Measurements from ENCODE around the gene WASL. TPM values are rescaled to one million over a fixed set of nuclear protein-coding genes. Genes with fewer than 3 reads are reported as not detected.
"Not testable (repeated sequence)": the region's sequence is repeated elsewhere in the genome, so short reads cannot be mapped to it uniquely, and the experiment has no call there.

WASL gene
- total RNA-seq, 1 donor from 2014 or later = 6.4 TPM

DNA sequence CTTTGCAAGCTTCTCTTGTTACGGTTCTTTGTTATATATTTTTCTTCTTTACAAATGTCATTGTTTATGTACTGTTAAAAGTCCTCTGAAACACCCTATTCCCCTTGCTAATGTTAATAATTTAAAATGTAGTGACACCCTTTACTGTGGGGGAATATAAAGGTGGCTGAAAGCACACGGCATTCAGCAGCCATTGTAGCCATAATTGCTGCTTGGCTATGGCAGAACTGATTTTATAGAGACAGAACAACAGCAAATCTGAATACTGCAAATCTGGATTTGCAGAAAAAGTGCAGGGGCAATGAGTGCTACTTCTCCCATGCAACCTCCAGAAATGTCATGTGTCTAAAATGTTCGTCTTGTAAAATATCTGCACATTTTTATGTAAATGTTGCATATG, 3.7 kb upstream of the WASL start:
- Mint-ChIP-seq H3K36me3 (ENCODE audit: low read depth) (no peaks in the 10 kb centered on the region), H3K4me3 (no peak overlapping the region), H3K27ac (no peak overlapping the region), H3K27me3 (peaks cover 8% of the 10 kb centered on the region), H3K4me1 (peaks cover 26% of the 10 kb centered on the region), H3K9me3 (no peaks in the 10 kb centered on the region)
- intact Hi-C loops (cut with micrococcal nuclease) = no loop called here
- no peak for DNase-seq

DNA sequence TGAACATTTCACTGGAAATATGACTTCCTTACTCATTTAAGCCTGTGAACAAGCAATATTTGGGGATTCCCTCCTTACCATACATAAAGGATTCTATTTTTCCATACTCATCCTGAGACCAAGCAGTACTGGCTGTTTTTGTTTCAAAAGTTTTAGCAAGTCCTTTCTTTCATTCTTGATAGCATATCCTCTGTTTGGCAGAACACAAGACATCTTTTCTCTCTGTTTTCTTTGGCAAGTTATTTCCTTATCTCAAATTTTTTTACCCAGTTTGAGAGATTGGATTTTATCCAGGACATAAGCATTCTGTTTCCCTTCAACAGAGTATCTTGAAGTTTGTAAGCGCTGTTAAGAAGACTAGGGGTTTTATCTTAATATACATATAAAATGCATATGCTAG, 3.0 kb upstream of the WASL start:
- no peak overlapping the region for H3K4me3 Mint-ChIP-seq
- no peaks in the 10 kb centered on the region for H3K36me3 Mint-ChIP-seq (ENCODE audit: low read depth)
- intact Hi-C loops (cut with micrococcal nuclease) = no loop called here
- no peak overlapping the region for H3K27ac Mint-ChIP-seq
- no peak for DNase-seq
- peaks cover 32% of the 10 kb centered on the region for H3K4me1 Mint-ChIP-seq
- peaks cover 8% of the 10 kb centered on the region for H3K27me3 Mint-ChIP-seq
- H3K9me3 Mint-ChIP-seq = no peaks in the 10 kb centered on the region

DNA sequence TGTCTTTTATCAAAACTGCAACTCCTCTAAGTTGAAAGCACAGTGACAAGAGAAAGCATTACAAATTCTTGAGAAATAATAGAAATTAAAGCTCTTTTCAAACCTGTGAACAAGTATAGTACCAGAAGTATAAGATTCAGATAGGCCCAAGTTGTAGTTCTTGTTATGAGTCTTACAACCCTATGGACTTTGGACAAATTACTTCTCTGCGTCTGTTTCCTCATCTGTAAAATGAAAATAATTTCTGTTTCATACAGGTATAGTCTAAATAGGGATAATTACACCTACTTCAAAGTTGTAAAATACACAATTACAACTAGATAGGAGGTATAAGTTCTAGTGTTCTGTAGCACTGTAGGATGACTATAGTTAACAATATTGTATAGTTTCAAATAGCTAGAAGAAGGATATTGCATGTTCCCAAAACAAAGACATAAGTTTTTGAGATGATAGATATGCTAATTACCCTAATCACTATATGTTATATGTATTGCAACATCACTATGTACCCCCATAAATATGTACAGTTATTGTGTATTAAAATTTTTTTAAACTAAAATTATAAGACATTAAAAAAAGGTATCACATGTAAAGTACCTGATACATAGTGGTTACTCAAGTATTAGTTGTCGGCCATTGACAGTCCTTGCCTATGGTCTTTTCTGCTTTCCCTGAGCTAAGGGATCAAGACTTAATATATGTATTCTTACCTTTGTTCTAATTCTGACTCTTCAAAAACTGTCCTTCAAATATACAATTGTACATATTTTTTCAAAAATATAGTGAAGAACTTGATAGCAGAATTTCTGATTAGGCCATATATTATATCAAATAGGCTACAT, 1.8 kb upstream of the WASL start:
- Mint-ChIP-seq H3K4me1 (peaks cover 43% of the 10 kb centered on the region), H3K9me3 (no peaks in the 10 kb centered on the region), H3K27ac (no peak overlapping the region), H3K4me3 (no peak overlapping the region), H3K27me3 (peaks cover 8% of the 10 kb centered on the region), H3K36me3 (ENCODE audit: low read depth) (no peaks in the 10 kb centered on the region)
- intact Hi-C loops (cut with micrococcal nuclease) = no loop called here
- no peak for DNase-seq

DNA sequence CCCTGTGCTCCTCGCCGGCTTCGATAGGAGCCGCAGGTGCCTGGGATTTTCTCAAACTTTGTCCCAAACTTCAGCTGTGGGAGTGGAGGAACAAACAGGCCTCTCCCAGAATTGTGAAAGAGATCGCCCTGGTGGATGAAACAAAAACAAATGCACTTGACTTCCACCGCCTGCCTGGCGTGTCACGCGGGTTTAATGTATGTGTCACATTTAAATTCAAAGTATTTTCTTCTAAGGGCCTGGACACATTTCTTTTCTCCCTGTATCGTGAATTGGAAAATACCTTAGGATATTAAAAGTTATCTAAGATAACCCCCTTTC, 694 bp upstream of the WASL start:
- peaks cover 8% of the 10 kb centered on the region for H3K27me3 Mint-ChIP-seq
- H3K36me3 Mint-ChIP-seq (ENCODE audit: low read depth) = peaks cover 4% of the 10 kb centered on the region
- H3K4me3 Mint-ChIP-seq = peak overlapping the region; percentile 89
- no peak for DNase-seq
- H3K4me1 Mint-ChIP-seq = peaks cover 42% of the 10 kb centered on the region
- no peaks in the 10 kb centered on the region for H3K9me3 Mint-ChIP-seq
- peak overlapping the region; percentile 91 for H3K27ac Mint-ChIP-seq
- intact Hi-C loops (cut with micrococcal nuclease) = loop anchor here (1.0 to 5.0 kb wide), 4 partner anchors 75 to 1178 kb away; partner anchors contain the start of genes IQUB, NDUFA5 and POT1

DNA sequence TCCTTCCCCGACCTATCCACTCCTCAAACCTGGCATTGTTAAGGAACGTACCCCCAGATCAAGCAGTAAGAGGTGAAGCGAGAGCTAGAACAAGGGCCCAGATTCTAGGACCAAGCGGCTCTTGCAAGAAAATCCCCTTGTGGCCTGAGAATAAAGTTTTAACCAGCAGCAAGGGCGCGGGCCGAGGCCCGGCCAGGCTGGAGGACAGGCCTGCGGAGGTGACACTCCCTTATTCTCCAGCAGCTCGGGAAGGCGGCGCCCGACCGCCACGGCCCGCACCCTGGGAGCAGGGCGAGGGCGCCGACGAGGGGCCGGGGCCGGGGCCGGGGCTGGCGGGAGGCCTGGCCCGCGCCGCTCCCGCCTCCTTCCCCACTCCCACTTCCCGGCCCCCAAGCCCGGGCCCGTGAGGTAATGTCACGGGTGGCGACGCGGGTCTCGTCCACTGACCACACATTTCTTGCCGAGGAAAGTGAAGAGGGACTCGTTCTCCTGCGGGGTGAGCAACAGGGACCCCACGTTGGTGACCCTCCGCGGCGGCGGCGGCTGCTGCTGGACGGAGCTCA, 551 bp downstream of the WASL start:
- Mint-ChIP-seq H3K27me3 (peaks cover 5% of the 10 kb centered on the region), H3K9me3 (no peaks in the 10 kb centered on the region), H3K27ac (peak overlapping the region; percentile 94), H3K4me1 (peaks cover 52% of the 10 kb centered on the region), H3K36me3 (ENCODE audit: low read depth) (peaks cover 7% of the 10 kb centered on the region), H3K4me3 (peak overlapping the region; percentile 89)
- DNase-seq = peak; percentile 79
- intact Hi-C loops (cut with micrococcal nuclease) = loop anchor here (2.0 to 5.0 kb wide), 2 partner anchors 213 to 1179 kb away; partner anchors contain the start of genes IQUB and POT1

DNA sequence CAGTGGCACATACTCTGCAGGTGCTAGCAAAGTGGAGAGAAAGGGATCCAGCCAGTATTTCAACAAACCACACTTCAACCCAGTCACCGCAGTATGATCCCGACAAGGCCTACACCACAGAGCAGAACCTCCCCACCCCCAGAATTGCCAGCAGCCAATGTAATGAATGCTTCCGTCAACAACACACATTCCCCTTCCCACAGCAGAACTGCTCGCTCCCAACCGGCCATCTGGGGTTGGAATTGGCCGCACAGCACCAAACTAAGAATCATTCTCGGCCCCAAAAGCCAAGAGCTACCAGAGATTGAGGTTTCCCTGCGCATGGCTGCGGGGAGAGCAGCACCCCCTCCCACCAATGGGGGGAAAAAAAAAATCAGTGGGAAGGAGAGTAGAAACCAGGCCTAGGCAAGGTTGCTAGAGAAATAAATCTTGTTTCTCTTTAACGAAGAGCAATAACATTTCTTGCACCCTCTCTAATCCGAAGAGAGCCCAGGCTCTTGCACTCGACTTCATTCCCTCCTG, 1.1 kb downstream of the WASL start:
- intact Hi-C loops (cut with micrococcal nuclease) = loop anchor here (1.0 to 5.0 kb wide), 3 partner anchors 35 to 1180 kb away; partner anchors contain the start of genes IQUB and POT1
- Mint-ChIP-seq H3K27ac (peak overlapping the region; percentile 94), H3K4me1 (peaks cover 56% of the 10 kb centered on the region), H3K4me3 (peak overlapping the region; percentile 89), H3K36me3 (ENCODE audit: low read depth) (peaks cover 7% of the 10 kb centered on the region), H3K9me3 (no peaks in the 10 kb centered on the region), H3K27me3 (peaks cover 5% of the 10 kb centered on the region)
- peak; percentile 79 for DNase-seq

DNA sequence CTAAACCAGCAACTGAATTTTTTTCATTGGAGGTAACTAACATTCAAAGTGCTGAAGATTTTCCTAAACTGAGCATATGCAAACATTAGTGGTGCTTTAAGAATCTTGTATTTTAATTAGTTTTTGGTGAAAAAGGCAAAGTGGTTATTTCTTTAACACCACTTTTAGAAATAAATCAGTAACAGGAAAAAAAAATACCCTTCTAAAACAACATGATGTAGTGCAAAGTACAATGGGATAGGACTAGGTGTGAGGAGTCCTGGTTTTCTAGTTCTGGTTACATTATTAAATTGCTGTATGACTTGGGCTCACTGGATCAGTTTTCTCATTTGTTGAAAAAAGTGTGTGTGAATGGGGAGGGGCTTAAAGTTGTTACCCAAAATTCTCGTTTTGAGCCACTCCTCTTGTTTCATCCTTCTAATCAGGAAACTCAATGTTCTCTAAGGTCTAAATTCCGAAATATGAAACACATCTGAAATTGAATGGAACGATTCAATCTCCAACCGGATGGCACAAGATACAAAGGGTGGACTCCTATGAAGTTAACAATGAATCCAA, 1.8 kb downstream of the WASL start:
- intact Hi-C loops (cut with micrococcal nuclease) = loop anchor here (1.0 to 5.0 kb wide), 2 partner anchors 35 to 1180 kb away; partner anchors contain the start of gene POT1
- Mint-ChIP-seq H3K4me1 (peaks cover 57% of the 10 kb centered on the region), H3K9me3 (no peaks in the 10 kb centered on the region)

DNA sequence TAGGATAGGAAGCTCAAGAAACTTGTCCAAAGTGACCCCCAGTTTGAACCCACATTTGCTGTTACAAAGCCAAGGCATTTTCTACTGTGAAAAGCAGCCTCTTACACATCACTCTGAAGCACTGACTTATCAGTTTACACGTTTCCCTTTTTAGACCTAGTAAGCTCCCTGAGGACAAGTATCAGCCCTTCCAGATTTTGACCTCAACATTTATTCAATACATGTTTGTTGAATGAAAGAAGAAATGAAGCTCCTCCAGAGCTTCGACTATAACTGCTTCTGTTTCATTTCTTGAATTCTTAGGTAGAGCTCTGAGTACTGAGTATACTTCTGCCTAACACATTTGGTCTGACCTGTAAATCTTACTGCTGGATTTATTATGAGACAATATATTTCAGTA, 2.7 kb downstream of the WASL start:
- no peaks in the 10 kb centered on the region for H3K9me3 Mint-ChIP-seq

More for the DNA sequence above, 1.8 kb downstream of the WASL start:
- H3K4me3 Mint-ChIP-seq = peak overlapping the region; percentile 89
- peaks cover 7% of the 10 kb centered on the region for H3K36me3 Mint-ChIP-seq (ENCODE audit: low read depth)
- H3K27ac Mint-ChIP-seq = peak overlapping the region; percentile 94
- peaks cover 5% of the 10 kb centered on the region for H3K27me3 Mint-ChIP-seq
- no peak for DNase-seq

DNA sequence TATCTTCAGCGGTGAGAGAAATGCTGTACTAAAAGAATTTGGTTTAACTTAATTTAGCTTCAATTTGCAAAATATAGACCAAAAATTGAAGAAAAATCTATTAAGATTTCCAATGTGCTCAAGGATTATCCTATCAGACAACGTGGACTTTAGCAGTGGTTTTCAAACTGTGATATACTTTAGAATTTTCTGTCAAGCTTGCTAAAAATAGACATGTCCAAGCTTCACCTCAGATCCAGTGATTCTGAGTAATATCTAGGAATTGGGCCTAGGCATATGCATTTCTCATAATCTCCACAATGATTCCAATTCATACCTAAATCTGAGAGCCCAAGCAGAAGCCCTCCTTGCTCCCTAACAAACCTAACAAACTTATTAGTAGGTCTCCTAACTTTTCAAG, 3.4 kb downstream of the WASL start:
- Mint-ChIP-seq H3K27ac (no peak overlapping the region), H3K36me3 (ENCODE audit: low read depth) (peaks cover 7% of the 10 kb centered on the region), H3K4me3 (no peak overlapping the region), H3K4me1 (peaks cover 54% of the 10 kb centered on the region), H3K9me3 (no peaks in the 10 kb centered on the region), H3K27me3 (no peaks in the 10 kb centered on the region)
- no peak for DNase-seq
- intact Hi-C loops (cut with micrococcal nuclease) = loop anchor here (5.0 kb wide), 1 partner anchor 1182 kb away; the partner anchor contains the start of gene POT1

More for the DNA sequence above, 2.7 kb downstream of the WASL start:
- no peak overlapping the region for H3K27ac Mint-ChIP-seq
- intact Hi-C loops (cut with micrococcal nuclease) = loop anchor here (5.0 kb wide), 1 partner anchor 1181 kb away; the partner anchor contains the start of gene POT1
- H3K4me3 Mint-ChIP-seq = peak overlapping the region; percentile 89
- peaks cover 50% of the 10 kb centered on the region for H3K4me1 Mint-ChIP-seq
- H3K27me3 Mint-ChIP-seq = no peaks in the 10 kb centered on the region
- H3K36me3 Mint-ChIP-seq (ENCODE audit: low read depth) = peaks cover 7% of the 10 kb centered on the region
- no peak for DNase-seq

DNA sequence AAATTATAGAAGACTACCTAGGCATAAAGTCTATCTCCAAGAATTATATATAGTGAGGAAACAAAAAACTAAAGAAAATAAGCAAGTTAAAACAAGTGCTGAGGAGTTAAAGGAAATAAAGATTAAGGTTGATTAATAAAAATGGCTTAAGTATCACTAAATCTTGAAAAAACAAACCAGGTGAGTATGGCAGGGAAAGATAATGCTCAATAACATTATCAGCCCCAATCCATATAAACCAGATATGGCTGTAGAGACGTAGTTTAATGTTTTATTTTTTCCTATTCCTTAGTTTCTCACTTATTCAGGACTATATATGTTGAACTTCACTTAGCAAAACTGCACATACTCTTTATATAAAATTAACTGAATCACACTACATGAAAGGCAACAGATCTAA, 4.4 kb downstream of the WASL start:
- Mint-ChIP-seq H3K4me1 (peaks cover 50% of the 10 kb centered on the region), H3K4me3 (no peak overlapping the region), H3K36me3 (ENCODE audit: low read depth) (peaks cover 7% of the 10 kb centered on the region), H3K27ac (no peak overlapping the region), H3K9me3 (no peaks in the 10 kb centered on the region), H3K27me3 (no peaks in the 10 kb centered on the region)
- no peak for DNase-seq
- intact Hi-C loops (cut with micrococcal nuclease) = no loop called here

DNA sequence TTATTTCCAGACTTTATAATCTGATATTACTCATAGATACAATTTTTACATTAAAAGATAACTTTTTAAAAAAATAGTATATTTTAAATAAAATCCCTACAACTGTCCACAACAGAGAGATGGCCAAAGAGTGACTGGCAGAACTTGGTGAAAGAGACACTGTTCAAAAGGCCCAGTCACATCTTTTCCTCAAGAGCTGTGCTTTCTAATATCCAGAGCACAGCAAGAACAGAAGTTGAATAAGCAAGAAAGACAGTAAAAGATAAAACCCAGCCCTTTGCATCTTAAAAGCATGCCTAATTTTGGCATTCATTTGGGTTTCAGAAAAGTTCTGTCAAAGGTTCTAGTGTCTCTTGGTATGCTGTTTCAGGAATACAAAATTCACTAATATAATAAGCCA, 6.9 kb downstream of the WASL start:
- H3K27ac Mint-ChIP-seq = no peak overlapping the region
- intact Hi-C loops (cut with micrococcal nuclease) = no loop called here
- DNase-seq = no peak
- H3K36me3 Mint-ChIP-seq (ENCODE audit: low read depth) = peaks cover 15% of the 10 kb centered on the region
- peaks cover 5% of the 10 kb centered on the region for H3K9me3 Mint-ChIP-seq
- no peaks in the 10 kb centered on the region for H3K27me3 Mint-ChIP-seq
- H3K4me3 Mint-ChIP-seq = no peak overlapping the region
- peaks cover 42% of the 10 kb centered on the region for H3K4me1 Mint-ChIP-seq

DNA sequence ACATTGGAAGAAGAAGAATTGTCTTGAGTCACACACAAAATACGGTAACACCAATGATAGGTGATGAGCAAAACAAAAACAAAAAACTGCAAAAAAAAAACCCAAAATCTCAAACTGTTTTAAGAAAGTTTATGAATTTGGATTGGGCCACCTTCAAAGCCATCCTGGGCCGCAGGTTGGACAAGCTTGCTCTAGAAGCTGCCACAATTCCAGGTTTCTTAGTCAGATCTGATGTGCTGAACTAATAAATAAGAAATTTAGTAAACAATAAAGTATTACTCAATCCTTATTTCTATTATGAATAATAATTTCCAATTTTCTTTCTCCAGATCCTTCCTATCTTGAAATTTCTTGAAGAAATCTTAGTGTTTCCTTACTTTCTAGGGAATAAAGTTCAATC, 10.0 kb downstream of the WASL start:
- Mint-ChIP-seq H3K36me3 (ENCODE audit: low read depth) (peaks cover 26% of the 10 kb centered on the region), H3K4me1 (peaks cover 23% of the 10 kb centered on the region), H3K27ac (no peak overlapping the region), H3K4me3 (no peak overlapping the region), H3K9me3 (peaks cover 15% of the 10 kb centered on the region), H3K27me3 (no peaks in the 10 kb centered on the region)
- intact Hi-C loops (cut with micrococcal nuclease) = no loop called here
- no peak for DNase-seq

DNA sequence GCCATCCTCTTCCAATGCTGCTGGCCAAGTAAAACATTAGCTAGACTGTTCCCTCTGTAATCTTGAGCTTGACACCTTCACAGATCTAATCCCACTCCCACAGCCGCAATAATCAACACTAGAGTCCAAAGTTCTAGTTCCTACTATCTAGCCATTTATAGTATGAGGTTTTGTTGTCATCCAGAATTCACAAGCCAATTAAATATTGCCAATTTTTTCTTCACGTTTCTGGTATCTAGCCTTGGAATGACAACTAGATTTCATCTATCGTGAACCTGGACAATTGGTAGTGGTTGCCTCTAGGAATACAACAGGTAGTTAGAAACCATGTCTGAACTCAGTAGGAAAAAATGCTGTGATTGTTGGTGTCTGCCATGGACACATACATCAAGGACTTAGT, 10.4 kb downstream of the WASL start:
- no peak for DNase-seq
- Mint-ChIP-seq H3K36me3 (ENCODE audit: low read depth) (peaks cover 28% of the 10 kb centered on the region), H3K27ac (no peak overlapping the region), H3K4me3 (no peak overlapping the region), H3K9me3 (peaks cover 17% of the 10 kb centered on the region), H3K27me3 (no peaks in the 10 kb centered on the region), H3K4me1 (peaks cover 20% of the 10 kb centered on the region)
- intact Hi-C loops (cut with micrococcal nuclease) = no loop called here

DNA sequence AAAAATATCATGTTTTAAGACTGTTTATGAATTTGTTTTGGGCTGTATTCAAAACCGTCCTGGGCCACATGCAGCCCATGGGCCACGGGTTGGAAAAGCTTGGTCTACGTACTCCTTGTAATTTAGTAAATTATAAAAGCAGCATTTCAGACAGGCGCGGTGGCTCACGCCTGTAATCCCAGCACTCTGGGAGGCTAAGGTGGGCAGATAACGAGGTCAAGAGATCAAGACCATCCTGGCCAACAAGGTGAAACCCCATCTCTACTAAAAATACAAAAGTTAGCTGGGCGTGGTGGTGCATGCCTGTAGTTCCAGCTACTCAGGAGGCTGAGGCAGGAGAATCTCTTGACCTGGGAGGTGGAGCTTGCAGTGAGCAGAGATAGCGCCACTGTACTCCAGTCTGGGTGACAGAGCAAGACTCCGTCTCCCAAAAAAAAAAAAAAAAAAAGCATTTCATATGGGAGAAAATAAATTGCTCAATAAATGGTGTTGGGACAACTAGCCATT, 11.6 kb downstream of the WASL start:
- Mint-ChIP-seq H3K9me3 (peaks cover 23% of the 10 kb centered on the region), H3K36me3 (ENCODE audit: low read depth) (peaks cover 35% of the 10 kb centered on the region), H3K4me1 (peaks cover 15% of the 10 kb centered on the region)
- H3K27me3 Mint-ChIP-seq; intact Hi-C loops (cut with micrococcal nuclease); H3K27ac Mint-ChIP-seq; DNase-seq; H3K4me3 Mint-ChIP-seq: not testable (repeated sequence)

Data from activated CD4-positive, alpha-beta T cell treated with anti-CD3 and anti-CD28 coated beads, Interleukin-2, amount 10 ng/mL, durations not matched to agents 24 days and 14 days (primary cell).